ENCODE results near the gene MRPS18A. TPM values are rescaled to one million over a fixed set of nuclear protein-coding genes. Genes with fewer than 3 reads are reported as not detected.

Gene MRPS18A
- total and polyA plus RNA-seq, 9 of the 15 experiments (the other 6 are each of a cell fraction or from before 2014, with no cell fraction given), result 87.5 to 243 (median 125) TPM

- TF ChIP-seq RREB1 (CRISPR knock-in tag; IDR thresholded peaks at IDR 0.05) (no peak), U2AF1 (optimal IDR thresholded peaks at IDR 0.05; ENCODE audit: low read depth, low read length) (no peak), RBM15 (IDR thresholded peaks at IDR 0.05; ENCODE audit: insufficient read depth, low read length) (no peak), CREB3L1 (IDR thresholded peaks at IDR 0.05; ENCODE audit: borderline replicate concordance, low read depth) (peak; percentile 23; the same call in 1 of the 2 replicates), SIX5 (IDR thresholded peaks at IDR 0.05; ENCODE audit: borderline replicate concordance in 1 of 2, insufficient read depth in 1 of 2, low read depth in 1 of 2, low read length in 2 of 2) (no peak), LEF1 (IDR thresholded peaks at IDR 0.05) (peak; percentile 89), ZFP30 (CRISPR knock-in tag; IDR thresholded peaks at IDR 0.05; ENCODE audit: borderline replicate concordance) (no peak), ESRRB (CRISPR knock-in tag; IDR thresholded peaks at IDR 0.05; ENCODE audit: borderline replicate concordance) (no peak), TAL1 (IDR thresholded peaks at IDR 0.05) (peak; percentile 80), ZNF561 (CRISPR knock-in tag; conservative IDR thresholded peaks at IDR 0.05) (no peak), CREM (IDR thresholded peaks at IDR 0.05; ENCODE audit: low read depth) (peak; percentile 95), PHB2 (IDR thresholded peaks at IDR 0.05; ENCODE audit: low read depth) (peak; percentile 71; the same call in 1 of the 2 replicates), PCBP1 (IDR thresholded peaks at IDR 0.05; ENCODE audit: low read depth, low read length, poor library complexity, severe bottlenecking) (no peak), MTA2 (IDR thresholded peaks at IDR 0.05; ENCODE audit: low read depth) (peak; percentile 85), CHCHD3 (CRISPR knock-in tag; IDR thresholded peaks at IDR 0.05) (0 out of 2 replicates have a peak, but pooled peaks have one; percentile 39), MLX (CRISPR knock-in tag; conservative IDR thresholded peaks at IDR 0.05) (no peak), RCOR1 (IDR thresholded peaks at IDR 0.05; ENCODE audit: borderline replicate concordance in 1 of 2, low read depth in 2 of 2, low read length in 2 of 2) (peak in 1 of 2 experiments; percentile 63; a peak in 1 of 4 replicates), MAFG (tag; conservative IDR thresholded peaks at IDR 0.05) (0 out of 2 replicates have a peak, but pooled peaks have one; percentile 31), RBM39 (optimal IDR thresholded peaks at IDR 0.05; ENCODE audit: low read depth, low read length) (no peak)
Observed at GRCh38 chr6:43702534-43703440, 15.2 kb upstream of the MRPS18A start (continued).
